SW 1271 (cell line): ENCODE measurements around the gene GMPR2.

Experiments used
- DNase-seq, 2 experiments: peaks; one replicate each; lab custom pipeline; 2025; lab: John Stamatoyannopoulos, UW

The GMPR2 gene

GRCh38 chr14:24252289-24253124 is 19.8 kb downstream of the GMPR2 start:
- no peak for DNase-seq

DNA sequence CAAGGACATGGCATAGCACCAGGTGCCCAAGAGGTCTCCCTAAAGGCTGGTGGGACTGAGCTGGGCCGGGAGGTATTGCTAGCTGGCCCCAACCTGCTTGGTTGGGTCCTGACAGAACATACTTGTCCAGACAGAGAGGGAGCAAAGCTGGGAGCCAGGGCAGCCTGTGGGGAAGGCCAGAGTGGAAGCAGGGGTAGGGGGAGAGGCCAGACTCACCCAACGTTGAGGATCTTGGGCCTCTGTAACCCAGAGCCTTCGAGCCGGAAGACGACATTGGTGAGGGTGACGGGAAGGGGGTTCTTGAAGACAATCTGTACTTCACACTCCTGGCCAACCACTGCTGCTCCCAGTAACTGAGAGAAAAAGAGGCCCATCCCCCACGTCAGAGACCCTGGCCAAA is 21.2 kb downstream of the GMPR2 start:
- no peak for DNase-seq

DNA sequence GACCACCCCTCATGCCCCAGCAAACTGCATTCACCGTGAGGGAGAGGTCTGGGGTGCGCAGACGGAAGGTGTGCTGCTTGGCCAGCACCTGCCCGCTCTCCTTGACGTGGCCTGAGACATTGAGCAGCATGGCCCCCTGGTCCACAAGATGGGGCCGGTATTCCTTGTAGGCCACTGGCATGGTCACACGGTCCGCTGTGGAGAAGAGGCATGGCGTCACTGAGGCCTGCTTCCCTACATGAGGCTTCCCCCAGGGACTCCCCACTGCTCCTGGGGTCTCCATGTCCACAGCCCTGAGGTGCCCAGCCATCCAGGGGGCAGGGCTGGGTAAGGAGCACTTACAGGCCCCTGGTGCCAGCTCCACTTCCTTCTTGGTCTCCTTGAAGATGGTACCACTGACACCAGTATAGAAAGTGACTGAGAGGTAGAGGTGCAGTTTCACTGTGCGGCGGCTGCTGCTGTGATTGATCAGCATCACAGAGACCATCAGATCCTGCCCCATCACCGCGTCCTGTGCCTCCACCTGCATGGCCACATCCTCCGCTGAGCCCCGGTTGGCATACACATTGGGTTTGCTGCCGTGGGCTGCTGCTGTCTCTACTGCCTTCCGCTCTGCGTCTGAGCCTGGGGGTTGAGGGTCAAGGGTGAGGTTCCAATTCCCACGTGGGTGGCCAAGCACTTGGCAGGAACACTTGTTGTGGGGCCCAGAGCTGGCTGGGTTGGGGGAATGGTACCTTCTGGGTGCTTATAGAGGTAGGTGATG is 22.1 kb downstream of the GMPR2 start:
- no peak for DNase-seq

DNA sequence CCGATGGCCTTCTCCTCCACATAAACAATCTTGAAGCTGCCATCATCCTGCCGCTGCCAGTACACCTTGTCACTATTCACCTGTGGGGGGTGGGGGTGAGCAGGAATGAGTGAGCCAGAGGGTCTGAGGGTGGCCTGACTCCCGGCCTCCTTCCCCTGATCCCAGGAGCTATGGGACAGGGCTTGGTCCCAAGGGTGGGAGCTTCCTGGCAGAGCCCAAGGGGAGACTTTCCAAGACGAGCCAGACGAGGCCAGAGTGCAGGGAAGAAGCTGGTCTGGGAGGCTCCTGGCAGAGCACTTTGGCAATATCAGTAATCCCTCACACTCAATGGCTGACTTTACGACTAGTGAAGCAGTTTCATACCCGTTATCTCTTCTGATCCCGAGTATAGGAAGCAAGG is 22.7 kb downstream of the GMPR2 start:
- no peak for DNase-seq

DNA sequence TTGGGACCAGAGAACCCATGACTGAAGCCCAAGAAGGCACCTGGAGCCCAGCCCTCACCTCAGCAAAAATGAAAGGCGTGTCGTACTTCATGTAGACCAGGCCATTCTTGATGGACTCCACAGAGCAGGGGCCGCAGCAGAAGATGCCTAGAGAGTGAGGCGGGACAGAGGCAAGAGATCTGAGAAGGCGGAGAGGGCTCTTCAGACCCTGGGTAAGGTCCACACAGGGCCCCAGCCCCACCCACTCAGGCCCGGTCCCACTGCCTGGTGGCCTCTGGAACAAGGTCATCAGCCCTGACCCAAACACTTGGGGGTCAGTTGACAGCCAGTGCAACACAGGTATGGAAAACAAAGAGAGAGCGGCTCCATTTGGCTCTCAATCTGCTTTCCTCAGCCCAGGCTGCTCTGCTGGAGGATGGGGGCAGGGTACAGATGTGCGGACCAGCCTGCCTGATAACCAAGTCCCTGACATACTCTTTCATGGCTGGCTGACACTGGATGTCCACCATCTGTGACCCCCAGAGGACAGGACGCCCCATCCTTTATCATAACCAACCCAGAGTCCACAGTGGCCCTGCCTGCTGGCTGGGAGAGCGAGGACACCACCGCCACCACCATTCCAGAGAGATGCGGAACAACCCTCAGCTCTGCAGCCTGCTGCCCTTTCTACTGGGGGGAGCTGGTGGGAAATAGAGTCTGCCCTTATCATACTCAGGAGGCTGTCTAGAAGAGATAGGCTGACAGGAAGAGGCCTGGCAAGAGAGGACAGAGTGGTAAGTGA is 23.4 kb downstream of the GMPR2 start:
- no peak for DNase-seq

- no peak for DNase-seq
Measured at GRCh38 chr14:24256960-24257359, 24.2 kb downstream of the GMPR2 start.

- DNase-seq: no peak
Measured at GRCh38 chr14:24258119-24258518, 25.4 kb downstream of the GMPR2 start.

DNA sequence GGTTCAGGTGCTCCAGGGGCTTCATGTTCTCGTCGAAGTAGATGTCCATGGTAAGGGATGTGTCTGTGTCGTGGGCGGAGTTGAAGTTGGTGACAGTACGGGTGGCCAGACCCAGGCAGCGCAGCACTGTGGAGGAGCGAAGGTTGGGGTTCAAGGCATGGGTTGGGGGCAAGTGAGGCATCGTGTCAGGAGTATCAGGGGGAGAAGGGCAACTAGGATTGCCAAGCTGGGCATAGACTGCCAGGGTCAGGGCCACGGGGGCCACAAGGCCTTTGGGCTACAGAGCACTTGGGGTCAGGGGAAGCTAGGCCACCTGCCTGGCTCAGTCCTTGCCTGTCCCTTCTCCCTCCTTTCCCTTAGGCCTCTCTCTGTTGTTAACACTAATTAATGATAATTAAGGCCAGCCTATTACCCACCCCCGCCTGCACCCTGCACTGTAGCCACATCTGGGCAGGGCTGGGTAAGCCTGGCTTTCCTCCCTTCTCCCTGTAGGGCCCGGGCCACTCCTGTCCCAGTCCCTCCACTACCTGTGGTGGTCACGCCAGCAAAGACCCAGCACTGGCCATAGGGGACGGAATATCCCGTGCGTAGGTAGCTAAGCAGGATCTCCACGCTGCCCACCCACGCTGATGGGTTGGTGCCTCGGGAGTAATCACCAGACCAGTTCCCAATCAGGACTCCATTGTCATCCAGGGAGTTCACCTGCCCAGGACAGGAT is 26.0 kb downstream of the GMPR2 start:
- DNase-seq: no peak

DNA sequence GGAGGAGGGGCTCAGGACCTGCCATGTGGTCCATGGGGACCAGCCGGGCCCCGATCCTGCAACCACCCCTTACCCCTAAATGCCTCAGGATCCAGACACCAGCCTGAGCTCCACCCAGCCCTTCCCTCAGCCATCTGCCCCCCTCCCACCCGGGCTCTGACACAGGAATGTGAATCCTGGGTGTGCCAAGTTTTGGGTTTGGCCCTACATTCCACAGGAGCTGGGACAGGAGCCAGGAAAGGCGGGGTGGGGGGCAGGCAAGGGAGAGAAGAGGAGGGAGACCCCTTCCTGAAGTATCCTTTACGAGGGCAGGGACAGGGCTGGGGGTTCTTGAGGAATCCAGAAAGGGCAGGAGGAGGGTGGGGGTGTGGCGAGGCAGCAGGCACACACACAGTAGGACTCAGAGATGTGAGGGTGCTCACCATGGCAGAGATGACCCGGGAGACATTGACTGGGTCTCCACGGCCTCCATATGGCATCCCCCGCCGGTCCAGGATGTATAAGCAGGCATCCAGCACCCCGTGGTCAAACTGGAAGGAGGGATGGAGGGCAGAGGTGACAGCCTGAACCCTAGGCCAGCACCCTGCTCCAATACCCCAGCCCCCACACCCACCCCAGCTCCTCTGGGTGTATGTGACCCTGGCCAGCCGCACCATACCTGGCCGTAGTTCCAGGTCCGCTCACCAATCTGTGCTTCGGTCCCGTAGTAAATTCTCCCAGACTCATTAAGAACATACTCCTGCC is 26.7 kb downstream of the GMPR2 start:
- DNase-seq: no peak

GRCh38 chr14:24260026-24260779 is 27.5 kb downstream of the GMPR2 start:
- no peak for DNase-seq

- no peak for DNase-seq
Measured at GRCh38 chr14:24260780-24261157, 28.0 kb downstream of the GMPR2 start.

DNA sequence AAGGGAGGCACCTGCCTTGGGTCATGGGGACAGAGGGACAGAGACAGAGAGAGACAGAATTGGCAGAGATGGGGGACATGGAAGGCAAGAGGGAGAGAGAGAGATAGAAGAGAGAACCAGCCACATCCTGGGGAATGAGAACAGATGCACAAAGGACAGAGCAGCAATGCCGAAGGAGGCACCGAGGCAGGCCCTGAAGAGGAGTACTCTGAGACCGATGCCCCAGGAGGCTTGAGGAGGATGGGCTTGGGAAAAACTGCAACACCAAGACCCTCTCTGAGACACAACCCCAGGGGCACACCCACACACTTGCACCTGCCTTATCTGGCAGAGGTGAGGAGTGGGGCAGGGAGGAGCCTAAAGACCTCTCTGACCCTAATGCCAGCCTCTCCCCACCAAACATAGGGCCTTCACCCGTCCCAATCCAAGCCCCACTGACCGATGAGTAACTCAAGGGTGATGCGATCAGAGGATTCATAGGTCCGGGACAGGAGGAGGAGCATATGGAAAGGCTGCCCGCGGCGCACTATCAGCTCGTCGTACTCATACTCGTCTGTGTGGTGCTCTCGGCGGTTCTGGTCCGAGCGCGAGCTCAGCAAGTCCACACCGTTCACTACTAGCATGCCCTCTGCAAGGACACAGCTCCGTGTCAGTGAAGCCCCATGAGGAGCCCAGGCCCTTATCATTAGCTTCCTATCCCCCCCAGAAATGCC is 28.7 kb downstream of the GMPR2 start:
- no peak for DNase-seq

- DNase-seq: no peak
Measured at GRCh38 chr14:24261969-24262327, 29.2 kb downstream of the GMPR2 start.

- no peak for DNase-seq
Measured at GRCh38 chr14:24262821-24263733, 30.3 kb downstream of the GMPR2 start, which contains the start of gene TGM1. TSS of gene TGM1 (minus strand) at chr14:24263177. CDS start at chr14:24262352, 825 bp downstream.

DNA sequence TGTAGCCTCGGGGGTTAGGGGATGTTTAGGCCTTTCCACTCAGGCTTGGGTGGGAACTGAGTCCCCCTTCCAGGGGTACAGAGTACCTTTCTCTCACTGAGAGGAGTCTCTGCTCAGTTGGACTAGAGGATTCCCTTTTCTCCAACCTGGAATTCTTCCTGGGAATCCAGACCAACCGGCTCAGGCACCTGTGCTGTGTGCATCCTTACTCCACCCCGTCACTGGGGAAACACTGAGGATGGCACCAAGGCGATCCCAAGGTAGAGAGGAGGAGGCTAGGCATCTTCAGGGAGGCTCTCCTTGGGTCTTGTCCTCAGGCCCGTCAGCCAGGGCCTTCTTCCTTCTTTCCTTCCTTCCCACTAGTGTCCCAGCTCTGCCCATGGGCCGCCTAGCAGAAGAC is 31.1 kb downstream of the GMPR2 start:
- no peak for DNase-seq

DNA sequence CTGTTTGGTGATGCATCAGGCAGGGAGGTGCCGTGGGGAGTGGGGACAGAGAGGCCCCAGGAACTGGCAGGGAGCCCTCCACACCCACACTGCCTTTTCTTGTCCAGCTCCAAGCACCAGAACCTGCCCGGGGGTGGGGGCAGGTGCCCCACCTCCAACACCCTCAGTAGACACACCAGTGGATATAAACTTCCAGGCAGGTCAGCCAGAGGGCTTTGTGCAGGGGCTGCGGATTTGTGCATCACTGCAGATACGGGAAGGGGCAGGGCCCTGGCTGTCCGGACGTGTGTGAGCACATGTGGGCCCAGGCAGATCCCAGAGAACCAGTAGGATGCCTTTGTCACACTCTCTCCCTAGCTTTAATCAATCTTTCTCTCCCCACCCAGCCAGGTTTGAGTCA is 31.6 kb downstream of the GMPR2 start:
- no peak for DNase-seq

DNA sequence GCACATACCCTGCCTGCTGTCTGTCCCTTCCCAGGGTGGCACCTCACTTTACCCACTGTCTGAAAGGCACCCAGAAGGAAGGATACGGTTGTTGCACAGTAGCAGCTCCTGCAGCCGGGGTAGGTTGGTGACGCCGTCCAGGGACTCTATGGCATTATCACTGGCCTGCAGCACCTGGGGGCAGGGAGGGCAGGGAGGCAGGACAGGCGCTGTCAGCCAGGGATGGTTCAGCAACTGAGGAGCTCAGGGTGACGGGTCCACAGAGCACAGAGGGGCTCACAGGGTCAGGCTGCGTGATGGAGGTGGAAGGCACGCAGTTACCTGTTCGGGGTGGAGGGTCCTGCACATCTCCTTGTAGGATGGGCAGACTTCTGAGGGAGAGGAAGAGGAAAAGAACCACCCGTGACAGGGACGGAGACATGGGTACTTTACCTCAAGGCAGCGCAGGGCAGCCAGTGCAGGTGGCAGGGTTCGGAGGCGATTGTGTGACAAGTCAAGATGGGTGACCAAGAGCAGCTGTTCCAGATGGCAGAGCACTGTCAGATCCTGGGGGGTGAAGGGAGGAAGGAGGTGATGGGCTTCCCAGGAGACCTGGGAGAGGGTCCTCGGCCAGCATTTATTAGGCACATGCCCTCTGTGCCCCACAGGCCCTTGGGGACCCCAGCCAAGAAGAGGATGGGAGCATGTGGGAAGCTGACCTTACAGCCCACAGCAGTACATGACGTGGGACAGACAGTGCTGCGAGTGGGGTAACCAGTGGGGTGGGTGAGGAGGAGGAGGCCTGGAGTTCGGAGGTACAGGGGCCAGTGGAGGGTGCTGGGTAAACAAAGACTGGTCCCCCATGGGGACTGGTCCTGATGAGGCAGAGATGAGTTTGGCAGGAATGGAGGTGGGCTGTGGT is 33.9 kb downstream of the GMPR2 start:
- DNase-seq: no peak

DNA sequence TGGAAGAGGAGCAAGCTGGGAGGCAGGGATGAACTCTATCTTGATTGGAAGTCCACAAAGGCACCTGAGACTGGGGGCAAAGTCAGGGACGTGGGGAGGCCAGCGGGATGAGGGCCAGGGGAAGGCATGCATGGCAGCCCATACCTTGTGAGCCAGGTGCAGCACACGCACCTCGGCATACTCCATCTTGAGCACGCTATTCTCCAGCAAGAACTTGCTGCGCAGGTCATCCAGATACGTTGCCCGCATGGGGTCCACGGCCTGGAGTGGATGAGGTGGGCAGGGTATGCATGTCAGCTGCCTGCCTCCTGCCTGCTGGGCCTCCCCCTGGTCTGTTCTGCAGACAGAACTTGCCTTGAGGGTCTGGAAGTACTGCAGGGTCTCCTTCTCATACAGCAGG is 34.8 kb downstream of the GMPR2 start:
- DNase-seq: no peak
